HL-60/S4 (cell line): ENCODE results near the gene MSMP.

Experiments
- in situ Hi-C: fragments of 300-500 bp; cut with MboI; formaldehyde crosslinking; loops from 2 replicates; pipeline ENCODE4 v1.14.3; 2022; ENCODE audit warnings: low sequenced_read_pairs

The MSMP gene

DNA sequence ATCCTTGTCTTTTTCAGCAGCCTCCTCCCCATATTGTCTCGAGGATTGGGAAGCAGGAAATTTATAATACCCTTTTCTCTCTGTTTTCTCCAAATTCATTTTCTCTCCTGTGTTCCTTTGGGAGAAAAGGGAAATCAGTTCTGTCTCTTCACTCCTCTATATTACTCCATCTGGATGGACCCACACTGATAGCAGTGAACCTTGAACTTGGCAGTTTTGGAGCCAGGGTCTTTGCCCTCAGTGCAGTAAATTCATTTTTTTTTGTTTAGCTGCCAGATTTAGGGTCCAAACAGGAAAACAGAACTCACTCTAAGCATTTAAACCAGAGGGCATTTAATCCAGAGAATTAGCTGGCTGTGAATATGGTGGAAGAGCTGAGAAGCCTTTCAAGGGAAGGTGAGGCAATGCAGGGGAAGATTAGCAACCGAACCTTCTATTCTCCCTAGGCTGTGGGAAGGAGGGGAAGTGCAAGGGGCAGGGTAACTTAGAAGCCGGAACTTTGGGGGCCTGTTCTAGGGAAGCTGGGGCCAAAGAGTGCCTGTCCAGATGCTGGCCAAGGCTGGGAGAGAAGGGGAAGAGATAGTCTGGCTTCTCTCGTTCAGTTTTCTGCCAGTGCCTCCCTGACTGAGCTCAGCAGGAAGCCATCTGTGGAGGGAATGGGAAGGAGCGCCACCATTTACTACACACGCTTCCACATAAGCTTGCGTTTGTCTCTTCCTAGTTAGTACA is 21.0 kb upstream of the MSMP start:
- in situ Hi-C loops: loop anchor here (25.0 kb wide), 1 partner anchor 112 kb away; no protein-coding TSS in a partner anchor

- in situ Hi-C loops: no loop called here
These were observed 17.9 kb upstream of the MSMP start for GRCh38 chr9:35771943-35772342.

DNA sequence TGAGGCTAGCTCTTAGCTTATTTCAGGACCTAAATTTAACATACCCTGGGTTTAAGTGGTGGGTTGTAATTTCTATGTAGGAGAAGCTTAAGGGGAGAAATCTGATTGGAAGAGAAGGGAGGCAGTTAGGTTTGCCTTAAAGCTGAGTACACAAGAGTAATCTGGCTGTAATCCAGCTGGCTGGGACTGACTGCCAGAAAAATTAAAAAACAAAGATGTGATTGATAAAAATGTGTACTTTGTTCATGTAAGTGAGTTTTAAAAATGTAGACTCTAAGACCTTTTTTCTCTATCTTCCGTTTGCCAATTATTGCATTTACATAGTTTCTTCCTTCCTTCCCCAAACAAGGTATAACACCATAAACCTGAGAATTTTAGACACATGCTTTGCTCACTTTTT is 17.5 kb upstream of the MSMP start:
- in situ Hi-C loops: no loop called here

GRCh38 chr9:35771075-35771433 is 17.0 kb upstream of the MSMP start:
- in situ Hi-C loops: no loop called here

- in situ Hi-C loops: no loop called here
These were observed 15.7 kb upstream of the MSMP start for GRCh38 chr9:35769763-35770162.

DNA sequence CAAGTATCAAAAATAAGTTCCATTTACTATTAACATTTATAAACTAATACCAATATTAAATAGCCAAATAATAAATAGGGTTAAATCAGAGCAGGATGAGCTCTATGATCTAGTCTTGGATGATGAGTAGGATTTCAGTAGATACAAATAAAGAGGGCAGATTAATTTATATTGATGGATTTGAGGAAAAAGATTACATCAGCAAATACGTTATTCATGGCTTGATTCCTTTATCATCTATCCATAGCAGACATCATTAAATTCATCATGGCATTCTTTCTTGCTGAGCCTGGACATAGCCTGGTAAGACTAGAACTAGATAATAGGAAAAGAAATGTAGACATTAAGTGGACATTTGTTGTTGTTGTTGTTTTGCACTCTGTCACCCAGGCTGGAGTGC is 13.4 kb upstream of the MSMP start:
- in situ Hi-C loops: no loop called here

GRCh38 chr9:35766997-35767396 is 12.9 kb upstream of the MSMP start:
- in situ Hi-C loops: no loop called here

DNA sequence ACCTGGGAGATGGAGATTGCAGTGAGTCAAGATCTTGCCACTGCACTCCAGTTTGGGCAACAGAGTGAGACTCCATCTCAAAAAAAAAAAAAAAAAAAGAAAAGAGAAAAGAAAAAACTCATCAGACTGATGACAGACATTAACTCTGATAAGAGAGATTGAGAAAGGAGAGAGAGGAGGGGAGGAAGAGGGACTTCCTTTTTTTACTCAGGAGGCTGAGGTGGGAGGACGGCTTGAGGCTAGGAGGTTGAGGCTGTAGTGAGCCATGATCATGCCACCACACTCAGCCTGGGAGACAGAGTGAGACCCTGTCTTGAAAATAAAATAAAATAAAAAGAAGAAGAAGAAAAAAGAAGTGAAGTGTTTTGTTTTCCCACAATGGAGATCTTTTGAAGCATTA is 9.7 kb upstream of the MSMP start:
- in situ Hi-C loops: no loop called here

DNA sequence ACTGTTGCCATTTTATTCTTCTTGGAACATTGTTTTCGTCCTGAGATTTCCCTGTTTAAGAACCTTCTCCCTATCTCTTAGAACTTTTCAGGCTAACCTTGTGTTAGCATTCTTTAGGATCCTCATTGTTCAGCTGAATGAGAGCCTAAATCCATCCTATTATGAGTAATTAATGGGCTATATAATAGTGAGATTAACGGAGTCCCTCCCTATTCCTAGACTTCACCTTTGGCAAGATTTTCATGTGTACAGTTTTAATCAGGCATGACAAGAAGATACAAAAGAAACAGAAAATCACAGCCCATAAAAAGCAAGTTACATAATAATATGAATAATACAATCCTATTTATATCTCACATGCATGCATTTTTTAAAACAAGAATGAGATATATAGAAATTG is 9.1 kb upstream of the MSMP start:
- in situ Hi-C loops: no loop called here

DNA sequence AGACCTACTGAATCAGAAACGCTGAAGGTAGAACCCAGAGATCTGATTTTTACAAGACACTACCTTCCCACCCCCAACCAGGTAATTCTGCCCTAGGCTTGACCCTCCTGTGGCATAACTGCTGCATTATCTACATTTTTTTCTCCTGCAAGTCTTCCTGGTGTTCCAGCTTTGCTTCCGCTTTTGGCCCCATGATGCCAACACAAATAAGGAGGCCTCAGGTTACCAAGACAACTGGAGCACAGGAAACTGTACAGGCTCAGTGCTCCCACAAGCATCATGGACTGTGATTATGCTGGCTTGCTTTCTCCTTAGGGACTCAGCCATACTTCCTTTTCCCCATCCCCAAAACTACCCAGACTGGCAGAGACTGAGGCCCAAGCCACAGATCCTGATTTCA is 6.6 kb upstream of the MSMP start:
- in situ Hi-C loops: no loop called here

DNA sequence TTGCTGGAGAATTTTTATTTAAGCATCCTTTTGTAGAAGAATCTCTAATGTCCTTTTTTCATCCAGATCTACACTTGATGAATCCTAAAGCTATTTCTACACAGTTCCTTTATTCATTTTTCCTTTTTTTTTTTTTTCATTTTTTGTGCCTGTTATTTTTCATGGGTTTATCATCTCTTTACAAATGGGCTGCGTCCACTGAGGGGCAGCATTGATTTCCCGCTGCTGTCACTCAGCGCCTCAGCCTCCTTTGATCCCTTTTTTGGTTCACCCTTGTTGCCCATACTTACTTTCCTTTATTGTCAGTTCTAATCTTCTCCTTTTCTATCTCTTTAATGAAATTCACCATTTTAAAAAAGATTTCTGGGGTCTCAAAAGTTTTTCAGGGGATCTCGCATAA is 5.7 kb upstream of the MSMP start:
- in situ Hi-C loops: no loop called here

DNA sequence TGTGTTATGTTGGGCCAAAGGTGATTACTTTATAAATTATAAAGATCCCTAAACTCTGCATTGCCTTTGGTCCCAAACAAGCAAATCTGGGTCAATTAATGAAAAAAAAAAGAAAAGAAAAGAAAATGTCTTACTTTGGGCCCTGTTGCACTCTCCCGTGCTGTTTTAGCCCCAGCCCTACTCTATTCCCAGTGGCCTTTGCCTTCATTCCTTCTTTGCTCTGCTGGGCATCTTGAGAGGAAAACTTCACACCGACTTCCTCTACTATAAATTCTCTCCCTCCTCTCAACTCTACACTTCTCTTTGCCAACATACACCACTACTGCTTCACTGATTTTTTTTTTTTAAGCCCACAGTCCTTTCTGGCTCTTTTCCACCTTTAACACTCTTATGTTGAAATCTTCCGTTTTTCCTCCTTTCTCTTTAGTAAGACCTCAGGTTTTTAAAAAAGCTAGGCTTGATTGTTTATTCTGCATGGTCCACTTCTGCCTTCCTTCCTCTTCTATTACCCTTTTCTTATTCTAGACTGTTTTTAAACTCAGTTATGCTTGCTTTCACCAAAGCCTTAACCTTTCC is 4.5 kb upstream of the MSMP start:
- in situ Hi-C loops: no loop called here

DNA sequence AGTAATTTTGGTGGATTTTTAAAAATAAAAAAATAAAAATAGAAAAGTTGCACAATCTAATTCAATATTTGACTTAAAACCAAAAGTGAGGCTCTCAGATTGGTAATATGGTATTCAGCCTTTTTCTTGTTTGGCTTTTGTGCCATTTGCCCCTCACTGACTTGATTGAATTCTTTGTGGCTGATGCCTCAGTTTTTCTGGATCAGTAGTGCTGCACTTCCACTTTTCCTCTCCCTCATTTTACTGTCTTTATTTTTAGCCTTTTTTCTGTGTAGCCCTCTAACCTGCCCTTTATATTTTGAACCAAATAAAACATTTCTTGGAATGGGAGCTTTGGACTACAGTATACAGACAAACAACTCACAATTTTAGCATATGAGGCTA is 3.8 kb upstream of the MSMP start:
- in situ Hi-C loops: no loop called here

- in situ Hi-C loops: no loop called here
These were observed 3.3 kb upstream of the MSMP start for GRCh38 chr9:35757226-35757891.

DNA sequence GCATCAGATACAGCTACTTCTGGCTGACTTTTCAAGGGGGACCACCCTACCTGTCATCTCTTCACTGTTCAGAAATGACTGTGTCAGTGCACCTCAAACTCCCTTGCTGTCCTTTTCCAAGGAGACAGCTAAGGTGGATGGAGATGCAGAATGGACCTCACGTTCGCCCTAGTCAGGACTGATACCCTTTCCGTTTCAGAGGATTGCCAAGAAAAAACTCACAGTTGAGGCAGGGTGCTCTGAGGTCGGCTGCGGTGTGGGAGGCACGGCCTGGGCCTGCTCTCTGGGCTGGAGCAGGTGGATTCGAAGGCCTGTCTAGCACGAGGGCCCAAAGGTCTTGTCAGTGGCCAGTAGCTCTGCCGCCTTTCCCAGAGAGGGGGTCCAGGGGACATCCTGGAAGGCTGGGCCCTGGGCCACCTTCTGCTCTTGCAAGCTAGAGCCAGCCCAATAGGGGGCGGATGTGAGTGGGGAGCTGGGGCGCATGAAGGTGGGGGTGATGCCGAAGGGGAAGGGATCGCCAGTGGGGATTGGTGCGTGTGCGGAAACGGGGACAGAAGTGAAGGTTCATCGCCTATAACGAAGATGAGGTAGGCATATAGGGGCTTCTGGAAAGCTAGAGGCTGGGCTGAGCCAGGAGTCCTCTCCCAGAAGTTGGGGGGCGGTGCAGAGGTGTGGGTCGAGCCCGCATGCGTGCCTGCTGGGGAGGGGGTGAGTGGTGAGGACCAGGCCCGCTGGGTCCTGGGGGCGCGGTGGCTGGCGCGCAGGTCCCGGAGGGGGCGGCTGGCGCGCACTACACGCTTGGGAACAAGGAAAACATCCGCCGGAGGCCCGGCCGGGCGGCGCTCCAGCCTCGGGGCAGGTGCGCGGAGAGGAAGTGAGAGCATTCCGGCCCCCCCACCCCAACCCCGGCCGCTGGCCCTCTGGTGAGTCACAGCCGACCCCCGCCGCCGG is 2.5 kb upstream of the MSMP start:
- in situ Hi-C loops: no loop called here

DNA sequence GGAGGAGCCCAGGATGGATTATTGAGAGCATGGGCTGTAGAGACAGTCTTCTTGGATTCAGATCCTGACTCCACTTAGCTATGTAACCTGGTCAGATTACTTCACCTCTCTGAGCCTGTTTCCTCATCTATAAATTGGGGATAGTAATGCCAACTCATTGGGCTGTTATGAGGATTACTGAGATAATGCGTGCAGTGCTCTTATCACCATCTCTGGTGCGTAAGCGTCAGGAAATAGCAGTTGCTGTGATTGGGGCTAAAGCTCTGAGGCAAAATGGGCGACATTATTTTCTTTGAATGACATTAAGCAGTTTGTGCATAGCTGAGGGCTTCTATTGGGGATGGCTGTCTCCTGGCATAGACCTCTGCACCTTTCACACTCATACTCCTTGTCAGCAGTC is 995 bp upstream of the MSMP start:
- in situ Hi-C loops: no loop called here

- in situ Hi-C loops: no loop called here
These were observed 610 bp downstream of the MSMP start for GRCh38 chr9:35753466-35753865.

DNA sequence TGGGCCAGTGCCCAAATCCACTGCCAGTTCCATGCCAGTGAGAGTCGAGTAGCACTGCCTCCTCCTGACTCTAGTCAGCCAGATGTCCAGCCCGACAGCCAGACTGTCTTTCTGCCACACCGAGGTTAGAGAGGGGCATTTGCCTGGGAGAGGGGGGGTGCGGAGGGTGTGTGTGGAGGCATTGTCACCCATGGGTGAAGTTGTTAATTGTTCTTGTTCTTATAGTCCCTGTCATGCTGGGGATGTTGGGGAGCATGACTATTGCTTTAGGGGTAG is 3.9 kb downstream of the MSMP start:
- in situ Hi-C loops: no loop called here

DNA sequence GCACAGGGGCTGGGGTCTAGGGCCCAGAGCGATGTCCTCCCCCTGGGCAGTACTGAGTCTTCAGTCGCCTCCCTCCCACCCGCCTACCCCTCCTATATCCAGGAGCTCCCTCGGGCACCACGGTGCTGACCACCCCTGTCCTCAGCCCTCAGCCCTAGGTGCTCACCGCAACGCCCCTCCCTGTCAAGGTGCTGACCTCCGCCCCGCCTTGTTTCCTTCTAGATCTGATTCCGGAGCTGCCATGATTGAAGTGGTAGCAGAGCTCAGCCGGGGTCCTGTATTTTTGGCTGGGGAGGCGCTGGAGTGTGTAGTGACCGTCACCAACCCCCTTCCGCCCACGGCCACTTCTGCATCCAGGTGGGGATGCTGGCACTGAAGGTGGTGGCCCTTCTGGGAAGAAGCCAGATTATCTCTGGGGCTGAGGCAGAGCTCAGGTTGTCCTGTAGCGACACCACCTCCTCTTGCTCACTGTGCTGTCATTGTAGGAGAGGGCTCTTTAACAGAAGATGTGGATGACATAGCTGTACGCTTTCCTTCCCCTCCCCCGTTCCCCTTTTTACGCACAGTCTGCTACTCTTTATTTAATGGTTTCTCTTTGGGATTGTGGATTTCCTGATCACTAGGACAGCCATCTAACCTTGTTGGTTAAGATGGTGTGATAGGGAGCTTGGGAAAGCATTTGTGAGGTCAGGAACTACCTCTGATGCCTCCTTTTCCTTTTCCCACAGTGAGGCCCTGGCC is 4.4 kb downstream of the MSMP start:
- in situ Hi-C loops: no loop called here

DNA sequence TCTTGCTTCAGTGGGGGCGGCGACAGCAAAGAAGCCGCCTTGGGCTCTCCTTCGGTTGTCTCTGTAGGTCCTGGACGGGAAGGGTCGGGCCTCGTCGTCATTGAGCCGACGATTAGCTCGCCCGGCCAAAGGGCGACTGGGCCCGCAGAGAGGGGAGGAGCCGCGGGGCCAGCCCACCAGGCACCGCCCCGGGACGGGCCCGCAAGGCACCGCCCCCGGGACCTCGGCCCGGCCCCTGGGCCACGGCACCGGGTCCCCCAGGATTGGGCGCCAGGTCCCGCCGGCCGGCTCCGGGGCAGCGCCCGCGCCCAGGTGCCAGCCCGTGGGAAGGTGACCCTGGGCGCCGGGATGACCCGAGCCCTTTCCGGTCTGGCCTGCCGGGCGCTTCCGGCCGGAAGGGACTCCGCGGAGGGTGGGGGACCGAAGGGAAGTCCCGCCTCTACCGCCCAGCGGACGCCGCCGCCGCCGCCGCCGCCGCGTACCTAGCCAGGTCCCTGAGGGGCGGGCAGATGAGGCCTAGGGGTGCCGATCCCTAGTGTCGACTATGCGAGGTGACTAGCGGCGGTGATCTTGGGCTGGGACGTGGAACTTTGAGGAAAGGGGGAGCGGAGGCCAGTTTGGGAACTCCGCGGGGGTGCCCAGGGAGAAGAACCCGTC is 5.1 kb downstream of the MSMP start, which contains the start of the genes GBA2 and RGP1:
TSS of gene GBA2 (minus strand) at position 371 of the 657 bp plus-strand sequence. CDS start 524 bp downstream, outside the sequence.
TSS of gene RGP1 (plus strand) at position 430 of the 657 bp plus-strand sequence. CDS start 469 bp downstream, outside the sequence.
- in situ Hi-C loops: no loop called here
